ENCODE results near the gene L3HYPDH.

DNA sequence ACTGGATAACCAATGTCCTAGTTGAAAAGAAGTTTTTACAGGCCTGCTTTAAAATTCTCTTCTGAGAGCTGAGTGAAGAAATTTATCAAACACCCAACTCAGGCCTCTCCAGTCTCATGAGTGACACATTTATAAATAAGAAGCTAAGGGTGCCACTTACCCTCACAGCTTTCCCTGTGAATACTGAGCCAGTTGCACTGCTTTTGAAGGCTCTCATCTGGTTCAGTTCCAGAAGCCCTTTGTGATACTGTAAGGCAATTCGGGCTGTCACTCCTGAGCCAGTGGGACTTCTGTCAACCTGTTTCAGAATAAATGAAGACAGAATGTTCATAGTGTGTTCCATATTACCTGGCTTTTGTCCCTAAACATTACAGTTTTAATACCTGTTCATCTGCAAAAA lies 8.5 kb downstream of the L3HYPDH start:
- TF ChIP-seq, protein P1, sequence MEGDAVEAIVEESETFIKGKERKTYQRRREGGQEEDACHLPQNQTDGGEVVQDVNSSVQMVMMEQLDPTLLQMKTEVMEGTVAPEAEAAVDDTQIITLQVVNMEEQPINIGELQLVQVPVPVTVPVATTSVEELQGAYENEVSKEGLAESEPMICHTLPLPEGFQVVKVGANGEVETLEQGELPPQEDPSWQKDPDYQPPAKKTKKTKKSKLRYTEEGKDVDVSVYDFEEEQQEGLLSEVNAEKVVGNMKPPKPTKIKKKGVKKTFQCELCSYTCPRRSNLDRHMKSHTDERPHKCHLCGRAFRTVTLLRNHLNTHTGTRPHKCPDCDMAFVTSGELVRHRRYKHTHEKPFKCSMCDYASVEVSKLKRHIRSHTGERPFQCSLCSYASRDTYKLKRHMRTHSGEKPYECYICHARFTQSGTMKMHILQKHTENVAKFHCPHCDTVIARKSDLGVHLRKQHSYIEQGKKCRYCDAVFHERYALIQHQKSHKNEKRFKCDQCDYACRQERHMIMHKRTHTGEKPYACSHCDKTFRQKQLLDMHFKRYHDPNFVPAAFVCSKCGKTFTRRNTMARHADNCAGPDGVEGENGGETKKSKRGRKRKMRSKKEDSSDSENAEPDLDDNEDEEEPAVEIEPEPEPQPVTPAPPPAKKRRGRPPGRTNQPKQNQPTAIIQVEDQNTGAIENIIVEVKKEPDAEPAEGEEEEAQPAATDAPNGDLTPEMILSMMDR (IDR thresholded peaks at IDR 0.05) = no peak
- no peak for TF ChIP-seq POLR2A (IDR thresholded peaks at IDR 0.05)

Data from vagina (tissue), 2 donors.